PC-9 (cell line): ENCODE measurements around the gene HLA-DOA. TPM values are rescaled to one million over a fixed set of nuclear protein-coding genes. Genes with fewer than 3 reads are reported as not detected.

Experiments
- BruUV-seq: library from RNA; stranded (reverse); fragments of 400-500 nt; replicated peaks from 2 replicates; lab custom pipeline; 2021; lab: Mats Ljungman, UMichigan
- CTCF ChIA-PET: fragments of 300-600 bp; sonication (Branson Sonifier 250); formaldehyde crosslinking; loops from one replicate; lab custom pipeline; 2022; ENCODE audit warnings: antibody characterized with exemption; lab: Charles Lee
- POLR2A ChIA-PET: fragments of 300-600 bp; sonication (Branson Sonifier 250); formaldehyde crosslinking; loops from one replicate; lab custom pipeline; 2022; ENCODE audit warnings: antibody characterized with exemption; ENCODE audit not compliant: unreplicated experiment; lab: Charles Lee
- DNase-seq, 2 experiments: peaks; one replicate each; pipeline versions ENCODE4 v3.0.0 to v3.0.0-alpha.2; 2015 to 2022; ENCODE audit warnings: mixed read lengths in 1 of 2
- H2AFZ ChIP-seq: fragments of 200-600 bp; sonication (generic); 2 replicates; pipeline ENCODE4 v1.8.1; 2017; ENCODE audit warnings: antibody characterized with exemption
- H3F3A ChIP-seq: fragments of 200-600 bp; sonication (generic); 2 replicates; pipeline ENCODE4 v1.8.1; 2017; ENCODE audit warnings: antibody characterized with exemption, mild to moderate bottlenecking, low read depth; ENCODE audit not compliant: insufficient read depth
- H3K27ac ChIP-seq: fragments of 200-600 bp; sonication (generic); 2 replicates; pipeline ENCODE4 v1.6.1; 2016; ENCODE audit warnings: mixed run types
- H3K27me3 ChIP-seq: fragments of 200-600 bp; sonication (generic); 2 replicates; pipeline ENCODE4 v1.6.1; 2016; ENCODE audit warnings: low read depth, mixed run types; ENCODE audit not compliant: insufficient read depth
- H3K36me3 ChIP-seq: fragments of 200-600 bp; sonication (generic); 2 replicates; pipeline ENCODE4 v1.6.1; 2016; ENCODE audit warnings: low read depth, mixed run types
- H3K4me1 ChIP-seq: fragments of 200-600 bp; sonication (generic); replicated peaks from 2 replicates; pipeline ENCODE4 v1.6.1; 2016; ENCODE audit warnings: mixed run types; ENCODE audit not compliant: insufficient read depth
- H3K4me2 ChIP-seq: fragments of 200-600 bp; sonication (generic); 2 replicates; pipeline ENCODE4 v1.6.1; 2017; ENCODE audit warnings: mixed run types
- H3K4me3 ChIP-seq: fragments of 200-600 bp; sonication (generic); 2 replicates; pipeline ENCODE4 v1.6.1; 2016; ENCODE audit warnings: mixed run types
- H3K79me2 ChIP-seq: fragments of 200-600 bp; sonication (generic); 2 replicates; pipeline ENCODE4 v1.6.1; 2017; ENCODE audit warnings: low read depth, mixed run types
- H3K9me2 ChIP-seq: fragments of 200-600 bp; sonication (generic); 2 replicates; pipeline ENCODE4 v1.8.1; 2017; ENCODE audit warnings: mild to moderate bottlenecking; ENCODE audit not compliant: insufficient read depth
- H3K9me3 ChIP-seq: fragments of 200-600 bp; sonication (generic); 2 replicates; pipeline ENCODE4 v1.8.1; 2016; ENCODE audit warnings: low read depth; ENCODE audit not compliant: insufficient read depth
- H4K20me1 ChIP-seq: fragments of 200-600 bp; sonication (generic); 2 replicates; pipeline ENCODE4 v1.8.1; 2017; ENCODE audit not compliant: insufficient read depth
- CTCF ChIP-seq: fragments of 200-600 bp; sonication (generic); conservative IDR thresholded peaks from 2 replicates; pipeline ENCODE4 v1.6.1; 2017; ENCODE audit warnings: mixed run types, antibody characterized with exemption, mild to moderate bottlenecking, moderate library complexity
- EZH2 ChIP-seq: fragments of 200-600 bp; sonication (generic); IDR thresholded peaks from 2 replicates; pipeline ENCODE4 v1.8.0; 2017; ENCODE audit warnings: antibody characterized with exemption, low read depth
- intact Hi-C: fragments of 100-400 bp; cut with micrococcal nuclease; formaldehyde crosslinking; loops from one replicate; pipeline ENCODE4 v1.10.0; 2022; ENCODE audit not compliant: unreplicated experiment
- total RNA-seq: library from RNA; stranded (reverse); gene quantifications from 2 replicates; pipeline ENCODE4 v1.2.3, GENCODE V29; 2021

The HLA-DOA gene
- total RNA-seq, 1 experiment from 2014 or later: not detected

- Histone ChIP-seq H3F3A (peaks cover 93% of the 10 kb centered on the region), H3K4me3 (no peak overlapping the region; the same call in 1 of the 2 replicates), H3K36me3 (peaks cover 86% of the 10 kb centered on the region), H3K4me2 (peak overlapping the region; percentile 95), H3K27ac (no peak overlapping the region), H4K20me1 (peaks cover 86% of the 10 kb centered on the region), H3K27me3 (no peaks in the 10 kb centered on the region), H3K9me2 (no peaks in the 10 kb centered on the region), H3K4me1 (peaks cover 20% of the 10 kb centered on the region), H2AFZ (no peak overlapping the region), H3K9me3 (no peaks in the 10 kb centered on the region), H3K79me2 (peaks cover 80% of the 10 kb centered on the region)
- ChIA-PET CTCF (no interaction called here), POLR2A (no interaction called here)
- intact Hi-C loops: loop anchor here (10.0 kb wide), 2 partner anchors 781 to 1151 kb away; partner anchors contain the start of genes GPSM3, HSPA1B and PBX2
- no peak for TF ChIP-seq EZH2
- TF ChIP-seq CTCF: no peak
- DNase-seq: no peak
- BruUV-seq: no TSS peak
Measured at GRCh38 chr6:32975886-32976285, 33.5 kb downstream of the HLA-DOA start.

- no peaks in the 10 kb centered on the region for H3K27me3 ChIP-seq
- DNase-seq: peak in 1 of 2 experiments; percentile 46
- H3K9me3 ChIP-seq: no peaks in the 10 kb centered on the region
- H2AFZ ChIP-seq: no peak overlapping the region
- H3K27ac ChIP-seq: no peak overlapping the region
- peaks cover 75% of the 10 kb centered on the region for H3K36me3 ChIP-seq
- TF ChIP-seq EZH2 (no peak), CTCF (no peak)
- no peaks in the 10 kb centered on the region for H3K9me2 ChIP-seq
- intact Hi-C loops: loop anchor here (10.0 kb wide), 2 partner anchors 780 to 1150 kb away; partner anchors contain the start of genes GPSM3, HSPA1B and PBX2
- POLR2A ChIA-PET: interaction anchor here (0.7 to 1.1 kb wide), 4 partner anchors 92 to 487 kb away, joined by 3 to 9 read pairs (median 6); partner anchors contain the start of genes PSMB9 and TAP2
- peaks cover 84% of the 10 kb centered on the region for H3K79me2 ChIP-seq
- CTCF ChIA-PET: interaction anchor here (1.0 to 1.3 kb wide), 2 partner anchors 10 to 21 kb away, joined by 3 to 4 read pairs; partner anchors contain the start of gene HLA-DMA
- peaks cover 20% of the 10 kb centered on the region for H3K4me1 ChIP-seq
- BruUV-seq: no TSS peak
- H3F3A ChIP-seq: peaks cover 89% of the 10 kb centered on the region
- peaks cover 75% of the 10 kb centered on the region for H4K20me1 ChIP-seq
- peak overlapping the region; percentile 95 for H3K4me2 ChIP-seq
- peak overlapping the region; percentile 89 for H3K4me3 ChIP-seq
Measured at GRCh38 chr6:32974541-32975308, 34.7 kb downstream of the HLA-DOA start.

- Histone ChIP-seq H3F3A (peaks cover 89% of the 10 kb centered on the region), H3K36me3 (peaks cover 67% of the 10 kb centered on the region), H3K4me1 (peaks cover 20% of the 10 kb centered on the region), H3K4me3 (peak overlapping the region; percentile 89), H3K9me2 (no peaks in the 10 kb centered on the region), H3K9me3 (no peaks in the 10 kb centered on the region), H2AFZ (no peak overlapping the region), H3K79me2 (peaks cover 85% of the 10 kb centered on the region), H4K20me1 (peaks cover 67% of the 10 kb centered on the region), H3K27ac (no peak overlapping the region), H3K4me2 (peak overlapping the region; percentile 95), H3K27me3 (no peaks in the 10 kb centered on the region)
- ChIA-PET POLR2A (interaction anchor here (0.7 to 1.1 kb wide), 4 partner anchors 91 to 486 kb away, joined by 3 to 9 read pairs (median 6); partner anchors contain the start of genes PSMB9 and TAP2), CTCF (interaction anchor here (1.0 to 1.3 kb wide), 2 partner anchors 11 to 21 kb away, joined by 3 to 4 read pairs; partner anchors contain the start of gene HLA-DMA)
- TF ChIP-seq CTCF (no peak), EZH2 (no peak)
- peak in 1 of 2 experiments; percentile 15 for DNase-seq
- intact Hi-C loops: loop anchor here (10.0 kb wide), 2 partner anchors 779 to 1149 kb away; partner anchors contain the start of genes GPSM3, HSPA1B and PBX2
- no TSS peak for BruUV-seq
Measured at GRCh38 chr6:32974016-32974333, 35.4 kb downstream of the HLA-DOA start.
